GM18520 (cell line): ENCODE results near the gene TCEAL3.
"Not testable (repeated sequence)": the region's sequence is repeated elsewhere in the genome, so short reads cannot be mapped to it uniquely, and the experiment has no call there.

Experiments used
- ATAC-seq: cut with Tn5 transposase; IDR thresholded peaks from one replicate; pipeline ENCODE4 v1.9.1; 2021; ENCODE audit not compliant: unreplicated experiment

Gene TCEAL3

DNA sequence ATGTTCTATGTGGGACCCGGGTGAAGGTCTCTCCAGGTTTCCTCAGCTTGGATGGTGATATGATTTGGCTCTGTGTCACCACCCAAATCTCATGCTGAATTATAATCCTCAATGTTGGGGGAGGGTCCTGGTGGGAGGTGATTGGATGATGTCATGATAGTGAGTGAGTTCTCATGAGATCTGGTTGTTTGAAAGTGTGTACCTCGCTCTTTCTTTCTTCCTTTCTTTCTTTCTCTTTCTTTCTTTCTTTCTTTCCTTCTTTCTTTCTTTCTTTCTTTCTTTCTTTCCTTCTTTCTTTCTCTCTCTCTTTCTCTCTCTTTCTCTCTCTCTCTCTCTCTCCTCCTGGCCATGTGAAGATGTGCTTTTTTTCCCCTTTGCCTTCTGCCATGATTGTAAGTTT lies 51.7 kb downstream of the TCEAL3 start:
- not testable (repeated sequence) for ATAC-seq
